ENCODE measurements around the gene ANKRD27.

Gene ANKRD27

GRCh38 chr19:32626969-32627368 lies 48.0 kb downstream of the ANKRD27 start:
- no peaks in the 10 kb centered on the region for H3K9me3 Mint-ChIP-seq
- no peaks in the 10 kb centered on the region for H3K27me3 Mint-ChIP-seq
- H3K27ac Mint-ChIP-seq: no peak overlapping the region
- intact Hi-C loops (cut with micrococcal nuclease): no loop called here
- H3K4me3 Mint-ChIP-seq: no peak overlapping the region
- no peaks in the 10 kb centered on the region for H3K4me1 Mint-ChIP-seq (ENCODE audit: low read depth)
- peaks cover 99% of the 10 kb centered on the region for H3K36me3 Mint-ChIP-seq (ENCODE audit: low read depth)

- Mint-ChIP-seq H3K9me3 (no peaks in the 10 kb centered on the region), H3K27ac (no peak overlapping the region), H3K4me1 (ENCODE audit: low read depth) (no peaks in the 10 kb centered on the region), H3K4me3 (no peak overlapping the region), H3K36me3 (ENCODE audit: low read depth) (peaks cover 99% of the 10 kb centered on the region), H3K27me3 (no peaks in the 10 kb centered on the region)
- intact Hi-C loops (cut with micrococcal nuclease): no loop called here
Measured at GRCh38 chr19:32624410-32624809, 50.6 kb downstream of the ANKRD27 start.

GRCh38 chr19:32622002-32622401 lies 53.0 kb downstream of the ANKRD27 start:
- intact Hi-C loops (cut with micrococcal nuclease): no loop called here
- Mint-ChIP-seq H3K36me3 (ENCODE audit: low read depth) (peaks cover 97% of the 10 kb centered on the region), H3K9me3 (no peaks in the 10 kb centered on the region), H3K27ac (no peak overlapping the region), H3K4me1 (ENCODE audit: low read depth) (no peaks in the 10 kb centered on the region), H3K27me3 (no peaks in the 10 kb centered on the region), H3K4me3 (no peak overlapping the region)

GRCh38 chr19:32619051-32619685 lies 55.8 kb downstream of the ANKRD27 start:
- no peaks in the 10 kb centered on the region for H3K27me3 Mint-ChIP-seq
- intact Hi-C loops (cut with micrococcal nuclease): no loop called here
- peaks cover 97% of the 10 kb centered on the region for H3K36me3 Mint-ChIP-seq (ENCODE audit: low read depth)
- no peak overlapping the region for H3K27ac Mint-ChIP-seq
- no peak overlapping the region for H3K4me3 Mint-ChIP-seq
- no peaks in the 10 kb centered on the region for H3K9me3 Mint-ChIP-seq
- no peaks in the 10 kb centered on the region for H3K4me1 Mint-ChIP-seq (ENCODE audit: low read depth)

- Mint-ChIP-seq H3K27me3 (no peaks in the 10 kb centered on the region), H3K27ac (no peak overlapping the region), H3K4me1 (ENCODE audit: low read depth) (no peaks in the 10 kb centered on the region), H3K4me3 (no peak overlapping the region), H3K9me3 (no peaks in the 10 kb centered on the region), H3K36me3 (ENCODE audit: low read depth) (peaks cover 97% of the 10 kb centered on the region)
- intact Hi-C loops (cut with micrococcal nuclease): no loop called here
Measured at GRCh38 chr19:32615569-32615968, 59.4 kb downstream of the ANKRD27 start.

GRCh38 chr19:32614916-32615315 lies 60.1 kb downstream of the ANKRD27 start:
- H3K27ac Mint-ChIP-seq: no peak overlapping the region
- no peak overlapping the region for H3K4me3 Mint-ChIP-seq
- no peaks in the 10 kb centered on the region for H3K27me3 Mint-ChIP-seq
- no peaks in the 10 kb centered on the region for H3K9me3 Mint-ChIP-seq
- H3K36me3 Mint-ChIP-seq (ENCODE audit: low read depth): peaks cover 94% of the 10 kb centered on the region
- intact Hi-C loops (cut with micrococcal nuclease): no loop called here
- no peaks in the 10 kb centered on the region for H3K4me1 Mint-ChIP-seq (ENCODE audit: low read depth)

GRCh38 chr19:32613008-32613407 lies 62.0 kb downstream of the ANKRD27 start:
- Mint-ChIP-seq H3K27me3 (no peaks in the 10 kb centered on the region), H3K4me3 (no peak overlapping the region), H3K9me3 (no peaks in the 10 kb centered on the region), H3K36me3 (ENCODE audit: low read depth) (peaks cover 94% of the 10 kb centered on the region), H3K27ac (no peak overlapping the region), H3K4me1 (ENCODE audit: low read depth) (no peaks in the 10 kb centered on the region)
- intact Hi-C loops (cut with micrococcal nuclease): no loop called here

- intact Hi-C loops (cut with micrococcal nuclease): no loop called here
- peaks cover 95% of the 10 kb centered on the region for H3K36me3 Mint-ChIP-seq (ENCODE audit: low read depth)
- no peak overlapping the region for H3K27ac Mint-ChIP-seq
- H3K4me3 Mint-ChIP-seq: no peak overlapping the region
- no peaks in the 10 kb centered on the region for H3K9me3 Mint-ChIP-seq
- no peaks in the 10 kb centered on the region for H3K4me1 Mint-ChIP-seq (ENCODE audit: low read depth)
- H3K27me3 Mint-ChIP-seq: no peaks in the 10 kb centered on the region
Measured at GRCh38 chr19:32611161-32611560, 63.8 kb downstream of the ANKRD27 start.

GRCh38 chr19:32607479-32607878 lies 67.5 kb downstream of the ANKRD27 start:
- H3K27ac Mint-ChIP-seq: no peak overlapping the region
- H3K36me3 Mint-ChIP-seq (ENCODE audit: low read depth): peaks cover 94% of the 10 kb centered on the region
- H3K27me3 Mint-ChIP-seq: no peaks in the 10 kb centered on the region
- H3K9me3 Mint-ChIP-seq: no peaks in the 10 kb centered on the region
- no peak overlapping the region for H3K4me3 Mint-ChIP-seq
- intact Hi-C loops (cut with micrococcal nuclease): no loop called here
- no peaks in the 10 kb centered on the region for H3K4me1 Mint-ChIP-seq (ENCODE audit: low read depth)

- Mint-ChIP-seq H3K9me3 (no peaks in the 10 kb centered on the region), H3K36me3 (ENCODE audit: low read depth) (peaks cover 94% of the 10 kb centered on the region)
- intact Hi-C loops (cut with micrococcal nuclease): no loop called here
Measured at GRCh38 chr19:32606289-32606688, 68.7 kb downstream of the ANKRD27 start.

GRCh38 chr19:32605544-32605943 lies 69.4 kb downstream of the ANKRD27 start:
- no peak overlapping the region for H3K27ac Mint-ChIP-seq
- H3K36me3 Mint-ChIP-seq (ENCODE audit: low read depth): peaks cover 94% of the 10 kb centered on the region
- H3K9me3 Mint-ChIP-seq: no peaks in the 10 kb centered on the region
- no peak overlapping the region for H3K4me3 Mint-ChIP-seq
- no peaks in the 10 kb centered on the region for H3K4me1 Mint-ChIP-seq (ENCODE audit: low read depth)
- no peaks in the 10 kb centered on the region for H3K27me3 Mint-ChIP-seq
- intact Hi-C loops (cut with micrococcal nuclease): no loop called here

More at GRCh38 chr19:32606289-32606688, 68.7 kb downstream of the ANKRD27 start:
- Mint-ChIP-seq H3K4me1 (ENCODE audit: low read depth) (no peaks in the 10 kb centered on the region), H3K27ac (no peak overlapping the region), H3K27me3 (no peaks in the 10 kb centered on the region), H3K4me3 (no peak overlapping the region)

- Mint-ChIP-seq H3K27ac (no peak overlapping the region), H3K9me3 (no peaks in the 10 kb centered on the region), H3K27me3 (no peaks in the 10 kb centered on the region), H3K4me1 (ENCODE audit: low read depth) (no peaks in the 10 kb centered on the region), H3K4me3 (no peak overlapping the region), H3K36me3 (ENCODE audit: low read depth) (peaks cover 95% of the 10 kb centered on the region)
- intact Hi-C loops (cut with micrococcal nuclease): no loop called here
Measured at GRCh38 chr19:32603961-32604360, 71.0 kb downstream of the ANKRD27 start.

- H3K27ac Mint-ChIP-seq: no peak overlapping the region
- H3K4me1 Mint-ChIP-seq (ENCODE audit: low read depth): no peaks in the 10 kb centered on the region
- H3K36me3 Mint-ChIP-seq (ENCODE audit: low read depth): peaks cover 96% of the 10 kb centered on the region
- no peak overlapping the region for H3K4me3 Mint-ChIP-seq
- no peaks in the 10 kb centered on the region for H3K9me3 Mint-ChIP-seq
- intact Hi-C loops (cut with micrococcal nuclease): loop anchor here (5.0 kb wide), 1 partner anchor 93 kb away; the partner anchor contains the start of gene NUDT19
- H3K27me3 Mint-ChIP-seq: no peaks in the 10 kb centered on the region
Measured at GRCh38 chr19:32599736-32600157, 75.2 kb downstream of the ANKRD27 start.

- intact Hi-C loops (cut with micrococcal nuclease): loop anchor here (5.0 kb wide), 1 partner anchor 93 kb away; the partner anchor contains the start of gene NUDT19
- no peaks in the 10 kb centered on the region for H3K9me3 Mint-ChIP-seq
- no peaks in the 10 kb centered on the region for H3K4me1 Mint-ChIP-seq (ENCODE audit: low read depth)
- H3K36me3 Mint-ChIP-seq (ENCODE audit: low read depth): peaks cover 96% of the 10 kb centered on the region
- H3K27ac Mint-ChIP-seq: no peak overlapping the region
- no peaks in the 10 kb centered on the region for H3K27me3 Mint-ChIP-seq
- H3K4me3 Mint-ChIP-seq: no peak overlapping the region
Measured at GRCh38 chr19:32599258-32599657, 75.7 kb downstream of the ANKRD27 start.

GRCh38 chr19:32598022-32598421 lies 77.0 kb downstream of the ANKRD27 start:
- H3K27me3 Mint-ChIP-seq: no peaks in the 10 kb centered on the region
- no peak overlapping the region for H3K4me3 Mint-ChIP-seq
- H3K4me1 Mint-ChIP-seq (ENCODE audit: low read depth): no peaks in the 10 kb centered on the region
- intact Hi-C loops (cut with micrococcal nuclease): loop anchor here (5.0 kb wide), 1 partner anchor 94 kb away; the partner anchor contains the start of gene NUDT19
- no peaks in the 10 kb centered on the region for H3K9me3 Mint-ChIP-seq
- H3K36me3 Mint-ChIP-seq (ENCODE audit: low read depth): peaks cover 96% of the 10 kb centered on the region
- no peak overlapping the region for H3K27ac Mint-ChIP-seq
